Measurements from ENCODE around the gene CDK3. TPM values are rescaled to one million over a fixed set of nuclear protein-coding genes. Genes with fewer than 3 reads are reported as not detected.
A peak's percentile ranks its signal among the peaks of the same experiment; 100 is the strongest.
"Not testable (repeated sequence)": the region's sequence is repeated elsewhere in the genome, so short reads cannot be mapped to it uniquely, and the experiment has no call there.

CDK3 gene
- total RNA-seq, result 1 to 10 TPM; 6.3 to 7.0 TPM

GRCh38 chr17:76000755-76001521 is at the start of gene CDK3:
Gene CDK3 (plus strand): TSS chr17:76000855. CDS start chr17:76001426, 571 bp downstream.
- Mint-ChIP-seq H3K36me3 (no peaks in the 10 kb centered on the region), H3K27ac (peak within 1 kb of the TSS; percentile 19), H3K4me3 (no peak within 1 kb of the TSS), H3K4me1 (peaks cover 14% of the 10 kb centered on the region), H3K27me3 (no peaks in the 10 kb centered on the region), H3K9me3 (ENCODE audit: low read depth) (no peaks in the 10 kb centered on the region)
- CTCF ChIA-PET, result interaction anchor here (0.6 to 13.4 kb wide), 20 partner anchors 9 to 539 kb away, joined by 3 to 135 read pairs (median 4); partner anchors contain the start of genes ACOX1, MRPL38, SPHK1 and TEN1
- ATAC-seq (no peak), DNase-seq (no peak)

GRCh38 chr17:75950855-75951554 is 49.6 kb upstream of the CDK3 start:
- peaks cover 18% of the 10 kb centered on the region for H3K4me1 Mint-ChIP-seq
- no peaks in the 10 kb centered on the region for H3K27me3 Mint-ChIP-seq
- H3K9me3 Mint-ChIP-seq (ENCODE audit: low read depth), result no peaks in the 10 kb centered on the region
- ATAC-seq (peak; percentile 68), DNase-seq (no peak)
- peaks cover 26% of the 10 kb centered on the region for H3K36me3 Mint-ChIP-seq
- no peak overlapping the region for H3K4me3 Mint-ChIP-seq
- H3K27ac Mint-ChIP-seq, result peak overlapping the region; percentile 70
- CTCF ChIA-PET, result no interaction called here

GRCh38 chr17:75959051-75959838 is 41.4 kb upstream of the CDK3 start:
- no peak overlapping the region for H3K27ac Mint-ChIP-seq
- H3K4me1 Mint-ChIP-seq, result no peaks in the 10 kb centered on the region
- ATAC-seq, result no peak
- DNase-seq, result no peak
- no peaks in the 10 kb centered on the region for H3K9me3 Mint-ChIP-seq (ENCODE audit: low read depth)
- peaks cover 11% of the 10 kb centered on the region for H3K36me3 Mint-ChIP-seq
- CTCF ChIA-PET, result interaction anchor here (1.2 kb wide), 1 partner anchor 46 kb away, joined by 4 read pairs; no protein-coding TSS in a partner anchor
- no peaks in the 10 kb centered on the region for H3K27me3 Mint-ChIP-seq
- no peak overlapping the region for H3K4me3 Mint-ChIP-seq

- DNase-seq (no peak), ATAC-seq (no peak)
- peaks cover 13% of the 10 kb centered on the region for H3K36me3 Mint-ChIP-seq
- no peaks in the 10 kb centered on the region for H3K9me3 Mint-ChIP-seq (ENCODE audit: low read depth)
- no peak overlapping the region for H3K4me3 Mint-ChIP-seq
- H3K27ac Mint-ChIP-seq, result no peak overlapping the region
- no peaks in the 10 kb centered on the region for H3K27me3 Mint-ChIP-seq
- CTCF ChIA-PET, result interaction anchor here (1.3 kb wide), 1 partner anchor 52 kb away, joined by 3 read pairs; no protein-coding TSS in a partner anchor
- no peaks in the 10 kb centered on the region for H3K4me1 Mint-ChIP-seq
These were observed 40.7 kb upstream of the CDK3 start for GRCh38 chr17:75959839-75960511.

- Mint-ChIP-seq H3K9me3 (ENCODE audit: low read depth) (no peaks in the 10 kb centered on the region), H3K27ac (no peak overlapping the region), H3K4me3 (no peak overlapping the region), H3K36me3 (peaks cover 5% of the 10 kb centered on the region), H3K4me1 (peaks cover 2% of the 10 kb centered on the region), H3K27me3 (no peaks in the 10 kb centered on the region)
- ATAC-seq (no peak), DNase-seq (no peak)
- CTCF ChIA-PET, result interaction anchor here (0.9 to 1.5 kb wide), 4 partner anchors 39 to 212 kb away, joined by 3 to 8 read pairs (median 4); no protein-coding TSS in a partner anchor
These were observed 35.2 kb upstream of the CDK3 start for GRCh38 chr17:75965468-75965867.

GRCh38 chr17:75969044-75969443 is 31.6 kb upstream of the CDK3 start:
- not testable (repeated sequence) for H3K4me3 Mint-ChIP-seq; H3K27ac Mint-ChIP-seq; ATAC-seq; DNase-seq; H3K27me3 Mint-ChIP-seq; H3K4me1 Mint-ChIP-seq; H3K9me3 Mint-ChIP-seq (ENCODE audit: low read depth)
- CTCF ChIA-PET, result interaction anchor here (1.2 kb wide), 1 partner anchor 64 kb away, joined by 3 read pairs; the partner anchor contains the start of gene MRPL38
- peaks cover 13% of the 10 kb centered on the region for H3K36me3 Mint-ChIP-seq

GRCh38 chr17:75970011-75970523 is 30.6 kb upstream of the CDK3 start:
- CTCF ChIA-PET, result interaction anchor here (1.1 kb wide), 1 partner anchor 140 kb away, joined by 3 read pairs; no protein-coding TSS in a partner anchor
- Mint-ChIP-seq H3K27me3 (no peaks in the 10 kb centered on the region), H3K4me1 (peaks cover 6% of the 10 kb centered on the region), H3K9me3 (ENCODE audit: low read depth) (no peaks in the 10 kb centered on the region), H3K27ac (no peak overlapping the region), H3K36me3 (peaks cover 11% of the 10 kb centered on the region), H3K4me3 (no peak overlapping the region)
- ATAC-seq (no peak), DNase-seq (no peak)

GRCh38 chr17:75970626-75971025 is 30.0 kb upstream of the CDK3 start:
- CTCF ChIA-PET, result interaction anchor here (1.1 kb wide), 1 partner anchor 140 kb away, joined by 3 read pairs; no protein-coding TSS in a partner anchor

GRCh38 chr17:75975187-75975586 is 25.5 kb upstream of the CDK3 start:
- not testable (repeated sequence) for H3K4me3 Mint-ChIP-seq
- H3K4me1 Mint-ChIP-seq, result peaks cover 33% of the 10 kb centered on the region
- H3K36me3 Mint-ChIP-seq, result peaks cover 16% of the 10 kb centered on the region

More at GRCh38 chr17:75970626-75971025, 30.0 kb upstream of the CDK3 start:
- no peaks in the 10 kb centered on the region for H3K9me3 Mint-ChIP-seq (ENCODE audit: low read depth)
- no peak overlapping the region for H3K4me3 Mint-ChIP-seq
- peaks cover 11% of the 10 kb centered on the region for H3K36me3 Mint-ChIP-seq
- H3K27me3 Mint-ChIP-seq, result no peaks in the 10 kb centered on the region
- no peak overlapping the region for H3K27ac Mint-ChIP-seq
- H3K4me1 Mint-ChIP-seq, result peaks cover 8% of the 10 kb centered on the region
- no peak for DNase-seq
- ATAC-seq, result no peak

GRCh38 chr17:75975757-75976174 is 24.9 kb upstream of the CDK3 start:
- Mint-ChIP-seq H3K27me3 (no peaks in the 10 kb centered on the region), H3K9me3 (ENCODE audit: low read depth) (no peaks in the 10 kb centered on the region), H3K4me1 (peaks cover 38% of the 10 kb centered on the region), H3K27ac (no peak overlapping the region), H3K36me3 (peaks cover 13% of the 10 kb centered on the region), H3K4me3 (no peak overlapping the region)
- DNase-seq (no peak), ATAC-seq (no peak)
- CTCF ChIA-PET, result interaction anchor here (1.8 kb wide), 1 partner anchor 25 kb away, joined by 4 read pairs; the partner anchor contains the start of gene CDK3

More at GRCh38 chr17:75975187-75975586, 25.5 kb upstream of the CDK3 start:
- H3K27me3 Mint-ChIP-seq; CTCF ChIA-PET; H3K9me3 Mint-ChIP-seq (ENCODE audit: low read depth); ATAC-seq; H3K27ac Mint-ChIP-seq; DNase-seq: not testable (repeated sequence)

GRCh38 chr17:75976175-75976848 is 24.3 kb upstream of the CDK3 start:
- H3K27me3 Mint-ChIP-seq, result no peaks in the 10 kb centered on the region
- CTCF ChIA-PET, result interaction anchor here (0.8 to 1.8 kb wide), 4 partner anchors 24 to 356 kb away, joined by 3 to 4 read pairs (median 4); partner anchors contain the start of gene CDK3
- peaks cover 39% of the 10 kb centered on the region for H3K4me1 Mint-ChIP-seq
- H3K36me3 Mint-ChIP-seq, result peaks cover 11% of the 10 kb centered on the region
- no peaks in the 10 kb centered on the region for H3K9me3 Mint-ChIP-seq (ENCODE audit: low read depth)
- H3K4me3 Mint-ChIP-seq, result no peak overlapping the region
- no peak for ATAC-seq
- DNase-seq, result no peak
- H3K27ac Mint-ChIP-seq, result no peak overlapping the region

Data from activated CD8-positive, alpha-beta memory T cell treated with anti-CD3 and anti-CD28 coated beads, Interleukin-2, amount 10 ng/mL, durations not matched to agents 7 days and 5 days (primary cell).